HepG2 (cell line): ENCODE measurements around the gene JUND. TPM values are rescaled to one million over a fixed set of nuclear protein-coding genes. Genes with fewer than 3 reads are reported as not detected.

Experiments
- ATAC-seq: fragments of 200-7000 bp; cut with Tn5 transposase; 3 replicates; pipeline ENCODE4 v1.9.1; 2020; ENCODE audit warnings: mild to moderate bottlenecking, moderate library complexity
- BruUV-seq: library from RNA; stranded (reverse); fragments of 400-500 nt; replicated peaks from 2 replicates; lab custom pipeline; 2021; lab: Mats Ljungman, UMichigan
- CTCF ChIA-PET: fragments of 300-600 bp; formaldehyde crosslinking; extraction: SDS; loops from one replicate; lab custom pipeline; 2021; ENCODE audit warnings: low total read pairs, inconsistent platforms, low intra/inter-chr PET ratio; lab: Yijun Ruan, JAX
- POLR2A ChIA-PET: fragments of 350-600 bp; sonication (Branson Sonifier 250); formaldehyde crosslinking; loops from one replicate; lab custom pipeline; 2020; ENCODE audit warnings: antibody characterized with exemption, inconsistent platforms; lab: Yijun Ruan, JAX
- DNase-seq: peaks from one replicate; pipeline ENCODE4 v3.0.0-alpha.2; 2015; ENCODE audit warnings: low spot score
- FAIRE-seq: peaks from 3 replicates; lab custom pipeline; 2011; peaks lifted over from hg19 to GRCh38; lab: Jason Lieb, UNC
- H2AFZ ChIP-seq: one replicate; pipeline ENCODE4 v1.6.1; 2011; ENCODE audit warnings: low read length, inconsistent platforms
- H3K27ac ChIP-seq: fragments of 300-600 bp; 3 replicates; pipeline ENCODE4 v1.8.0; 2011; ENCODE audit warnings: mixed run types, mild to moderate bottlenecking, mixed read lengths, low read length, inconsistent platforms; ENCODE audit not compliant: insufficient read depth; ENCODE audit errors: extremely low read length
- H3K27me3 ChIP-seq, 2 experiments: fragments of 200-600 bp in 1 of 2; 2 replicates in 1 of 2; 3 replicates in 1 of 2; pipeline versions ENCODE4 v1.6.0 to v1.8.0; 2011; ENCODE audit warnings: low read length in 2 of 2, mild to moderate bottlenecking in 2 of 2, moderate library complexity in 2 of 2, inconsistent platforms in 1 of 2; ENCODE audit not compliant: insufficient read depth in 2 of 2, control insufficient read depth in 1 of 2
- H3K36me3 ChIP-seq, 2 experiments: fragments of 200-600 bp in 1 of 2; replicated peaks in 1 of 2; 2 replicates in 1 of 2; 3 replicates in 1 of 2; pipeline versions ENCODE4 v1.5.1 to v1.8.0; 2011; ENCODE audit warnings: low read length in 2 of 2, inconsistent platforms in 1 of 2; ENCODE audit not compliant: insufficient read depth in 2 of 2, control insufficient read depth in 1 of 2
- H3K4me1 ChIP-seq: 2 replicates; pipeline ENCODE4 v1.5.1; 2012; ENCODE audit warnings: low read length, inconsistent platforms; ENCODE audit not compliant: insufficient read depth
- H3K4me2 ChIP-seq: 2 replicates; pipeline ENCODE4 v1.6.0; 2011; ENCODE audit warnings: low read depth, low read length, inconsistent platforms
- H3K4me3 ChIP-seq, 3 experiments: fragments of 200-600 bp in 1 of 3; sonication (generic), shearing (Covaris generic) in 1 of 3; replicated peaks in 1 of 3; 2 replicates each; pipeline ENCODE4 v1.5.1; 2011 to 2016; ENCODE audit warnings: low read length in 3 of 3, inconsistent platforms in 2 of 3, low read depth in 2 of 3, mild to moderate bottlenecking in 2 of 3, control low read depth in 1 of 3, mixed read lengths in 1 of 3; ENCODE audit not compliant: insufficient read depth in 1 of 3
- H3K79me2 ChIP-seq: one replicate; pipeline ENCODE4 v1.6.1; 2011; ENCODE audit warnings: low read length, inconsistent platforms; ENCODE audit not compliant: insufficient read depth
- H3K9ac ChIP-seq: 2 replicates; pipeline ENCODE4 v1.6.0; 2011; ENCODE audit warnings: mild to moderate bottlenecking, low read depth, low read length, inconsistent platforms; ENCODE audit not compliant: insufficient read depth
- H3K9me3 ChIP-seq: 2 replicates; pipeline ENCODE4 v1.5.1; 2012; ENCODE audit warnings: mild to moderate bottlenecking, low read length
- H4K20me1 ChIP-seq: 2 replicates; pipeline ENCODE4 v1.6.0; 2011; ENCODE audit warnings: inconsistent platforms, mild to moderate bottlenecking, low read length, moderate library complexity; ENCODE audit not compliant: insufficient read depth
- NR3C1 ChIP-seq: sonication (generic); formaldehyde crosslinking; IDR thresholded peaks from 2 replicates; pipeline ENCODE4 v1.4.0; 2020; ENCODE audit warnings: missing genetic modification reagents
- SP2 ChIP-seq: sonication (generic); formaldehyde crosslinking; IDR thresholded peaks from 2 replicates; pipeline ENCODE4 v1.5.1; 2020; ENCODE audit warnings: mild to moderate bottlenecking, missing genetic modification reagents
- USF2 ChIP-seq, 2 experiments: sonication (generic) in 1 of 2; formaldehyde crosslinking in 1 of 2; IDR thresholded peaks; 2 replicates each; pipeline versions ENCODE4 v1.5.1 to v1.6.1; 2011 to 2020; ENCODE audit warnings: borderline replicate concordance in 1 of 2, low read depth in 1 of 2, low read length in 1 of 2, mild to moderate bottlenecking in 1 of 2, missing genetic modification reagents in 1 of 2, moderate library complexity in 1 of 2
- ZBTB3 ChIP-seq: sonication (generic); formaldehyde crosslinking; IDR thresholded peaks from 2 replicates; pipeline ENCODE4 v1.4.0; 2020; ENCODE audit warnings: low read depth, mild to moderate bottlenecking, moderate library complexity, missing genetic modification reagents, borderline replicate concordance
- ZNF276 ChIP-seq: sonication (generic); formaldehyde crosslinking; IDR thresholded peaks from 2 replicates; pipeline ENCODE4 v1.4.0; 2020; ENCODE audit warnings: mild to moderate bottlenecking, low read depth, missing genetic modification reagents
- ZNF616 ChIP-seq: sonication (generic); formaldehyde crosslinking; IDR thresholded peaks from 2 replicates; pipeline ENCODE4 v1.5.0; 2020; ENCODE audit warnings: low read depth, mild to moderate bottlenecking, missing genetic modification reagents
- WGBS: methylation state at CpG from one replicate; pipeline ENCODE4 v1.1.6; 2017; ENCODE audit warnings: low lambda C conversion rate; 5-methylcytosine and 5-hydroxymethylcytosine counted together
- in situ Hi-C: cut with HindIII; loops from 2 replicates; pipeline ENCODE4 v1.10.0; 2017; ENCODE audit warnings: low pct_unique_long_range_greater_than_20kb; ENCODE audit not compliant: extremely low pct_ligation_motif_present
- intact Hi-C: fragments of 100-400 bp; cut with micrococcal nuclease; formaldehyde crosslinking; loops from one replicate; pipeline ENCODE4 v1.10.0; 2022; ENCODE audit not compliant: unreplicated experiment
- polyA plus RNA-seq, 8 experiments: library from polyadenylated mRNA; depleted of rRNA in 3 of 8; stranded (reverse) in 7 of 8; unstranded in 1 of 8; fragments of >200 nt; fragmentation: Illumina TruSeq in 4 of 8; extraction: Trizol in 4 of 8; gene quantifications; 2 replicates each; pipeline versions ENCODE4 v1.2.1 to v1.2.3, GENCODE V29; 2011 to 2016; ENCODE audit warnings: low read depth in 4 of 8, missing spikeins in 1 of 8, mixed read lengths in 1 of 8; ENCODE audit not compliant: insufficient read depth in 1 of 8
- total RNA-seq, 5 experiments: library from RNA; depleted of rRNA; stranded (reverse); fragments of >200 nt; fragmentation: Illumina TruSeq; extraction: Trizol; gene quantifications; 2 replicates each; pipeline ENCODE4 v1.2.3, GENCODE V29; 2016; ENCODE audit warnings: low read depth in 1 of 5
- TF ChIP-seq, protein P1 (sequence below): sonication (generic); formaldehyde crosslinking; IDR thresholded peaks from 2 replicates; pipeline ENCODE4 v1.4.0; 2020; ENCODE audit warnings: missing genetic modification reagents
- TF ChIP-seq, protein P2 (sequence below): sonication (generic); formaldehyde crosslinking; IDR thresholded peaks from 2 replicates; pipeline ENCODE4 v1.4.0; 2020; ENCODE audit warnings: missing genetic modification reagents
- TF ChIP-seq, protein P3 (sequence below): IDR thresholded peaks from 2 replicates; pipeline ENCODE4 v1.6.1; 2016; ENCODE audit warnings: missing compliant biosample characterization, missing genetic modification reagents, borderline replicate concordance

Gene JUND
- total and polyA plus RNA-seq, 2 of the 13 experiments (the other 11 are each of a cell fraction or from before 2014, with no cell fraction given): 41.2 to 59.8 TPM

DNA sequence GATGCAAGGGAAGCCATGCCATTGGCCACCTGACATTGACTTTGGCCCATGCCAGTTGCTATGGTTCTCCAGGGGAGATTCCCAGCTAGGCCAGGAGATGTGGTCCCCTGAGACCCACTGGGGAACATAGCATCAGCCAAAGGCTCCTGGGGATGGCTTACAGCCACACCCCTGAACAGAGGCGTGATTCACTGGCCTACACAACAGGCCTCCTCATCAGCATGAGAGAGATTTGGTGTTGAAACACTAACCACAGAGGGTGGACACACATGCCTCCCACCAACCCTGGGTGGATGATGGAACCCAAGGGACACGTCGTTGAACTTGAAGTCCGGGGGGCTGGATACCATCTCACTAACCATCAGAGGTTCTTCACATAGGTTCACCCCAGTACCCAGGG lies 21.5 kb downstream of the JUND start (continued):
- TF ChIP-seq, protein P1, sequence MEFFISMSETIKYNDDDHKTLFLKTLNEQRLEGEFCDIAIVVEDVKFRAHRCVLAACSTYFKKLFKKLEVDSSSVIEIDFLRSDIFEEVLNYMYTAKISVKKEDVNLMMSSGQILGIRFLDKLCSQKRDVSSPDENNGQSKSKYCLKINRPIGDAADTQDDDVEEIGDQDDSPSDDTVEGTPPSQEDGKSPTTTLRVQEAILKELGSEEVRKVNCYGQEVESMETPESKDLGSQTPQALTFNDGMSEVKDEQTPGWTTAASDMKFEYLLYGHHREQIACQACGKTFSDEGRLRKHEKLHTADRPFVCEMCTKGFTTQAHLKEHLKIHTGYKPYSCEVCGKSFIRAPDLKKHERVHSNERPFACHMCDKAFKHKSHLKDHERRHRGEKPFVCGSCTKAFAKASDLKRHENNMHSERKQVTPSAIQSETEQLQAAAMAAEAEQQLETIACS (CRISPR knock-in tag): no peak
- TF ChIP-seq, protein P2, sequence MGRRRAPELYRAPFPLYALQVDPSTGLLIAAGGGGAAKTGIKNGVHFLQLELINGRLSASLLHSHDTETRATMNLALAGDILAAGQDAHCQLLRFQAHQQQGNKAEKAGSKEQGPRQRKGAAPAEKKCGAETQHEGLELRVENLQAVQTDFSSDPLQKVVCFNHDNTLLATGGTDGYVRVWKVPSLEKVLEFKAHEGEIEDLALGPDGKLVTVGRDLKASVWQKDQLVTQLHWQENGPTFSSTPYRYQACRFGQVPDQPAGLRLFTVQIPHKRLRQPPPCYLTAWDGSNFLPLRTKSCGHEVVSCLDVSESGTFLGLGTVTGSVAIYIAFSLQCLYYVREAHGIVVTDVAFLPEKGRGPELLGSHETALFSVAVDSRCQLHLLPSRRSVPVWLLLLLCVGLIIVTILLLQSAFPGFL (CRISPR knock-in tag): no peak

DNA sequence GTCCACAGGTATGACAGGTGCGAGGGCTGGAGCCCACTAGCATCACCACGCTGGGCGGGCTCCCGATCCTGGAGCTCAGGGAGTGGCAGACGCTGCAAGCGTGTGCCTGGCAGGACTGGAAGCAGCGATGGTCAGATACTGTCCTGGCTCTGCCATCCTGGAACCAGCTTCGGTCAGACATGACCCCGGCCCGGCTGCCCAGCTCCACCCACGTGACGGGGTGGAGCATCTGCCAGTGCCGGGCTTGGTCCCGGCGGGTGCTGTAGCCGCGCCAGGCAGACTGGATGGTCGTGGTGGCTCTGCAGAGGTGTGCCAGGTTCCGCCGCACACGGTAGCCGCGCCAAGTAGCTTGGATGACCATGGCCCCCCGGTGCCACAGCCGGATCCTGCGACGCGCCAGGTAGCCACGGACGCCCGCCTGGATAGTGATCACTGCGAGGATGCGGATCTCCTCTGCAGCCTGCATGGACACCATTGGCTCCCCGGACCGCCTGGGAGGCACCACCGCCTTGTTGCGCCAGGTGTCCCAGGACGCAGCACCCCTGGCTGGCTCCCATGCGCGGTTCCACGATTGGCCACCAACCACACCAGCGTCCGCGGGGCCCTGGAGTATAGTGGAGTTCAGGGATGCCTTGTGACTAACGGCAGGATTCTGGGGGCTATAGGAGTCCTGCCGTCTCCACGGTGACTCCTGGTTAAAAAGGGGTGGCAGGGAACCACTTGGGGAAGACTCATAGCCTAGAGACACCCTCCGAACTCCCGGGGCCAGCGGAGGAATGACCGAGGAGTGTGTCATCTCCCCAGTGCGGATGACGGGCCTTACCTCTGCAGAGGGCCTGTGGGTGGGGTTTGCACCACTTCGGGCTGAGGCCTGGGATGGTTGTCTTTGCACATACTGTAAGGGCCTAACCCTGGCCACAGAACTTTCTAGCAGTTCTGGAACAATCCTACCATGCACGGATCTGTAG lies 23.6 kb downstream of the JUND start:
- no peaks in the 10 kb centered on the region for H3K36me3 ChIP-seq
- FAIRE-seq (no peak), DNase-seq (no peak), ATAC-seq (no peak)
- no peaks in the 10 kb centered on the region for H3K9me3 ChIP-seq
- H4K20me1 ChIP-seq: no peaks in the 10 kb centered on the region
- no peak overlapping the region for H3K9ac ChIP-seq
- H3K27ac ChIP-seq: no peak overlapping the region
- CTCF ChIA-PET: no interaction called here
- H3K79me2 ChIP-seq: no peaks in the 10 kb centered on the region
- WGBS: 62% methylated on average over 13 of the region's 55 CpGs
- BruUV-seq: no TSS peak
- in situ Hi-C loops: no loop called here
- H3K27me3 ChIP-seq: peaks cover 5 to 33% of the 10 kb centered on the region in 2 experiments; a peak in 4 of 5 replicates
- TF ChIP-seq ZBTB3 (CRISPR knock-in tag): no peak
- TF ChIP-seq, protein P3, sequence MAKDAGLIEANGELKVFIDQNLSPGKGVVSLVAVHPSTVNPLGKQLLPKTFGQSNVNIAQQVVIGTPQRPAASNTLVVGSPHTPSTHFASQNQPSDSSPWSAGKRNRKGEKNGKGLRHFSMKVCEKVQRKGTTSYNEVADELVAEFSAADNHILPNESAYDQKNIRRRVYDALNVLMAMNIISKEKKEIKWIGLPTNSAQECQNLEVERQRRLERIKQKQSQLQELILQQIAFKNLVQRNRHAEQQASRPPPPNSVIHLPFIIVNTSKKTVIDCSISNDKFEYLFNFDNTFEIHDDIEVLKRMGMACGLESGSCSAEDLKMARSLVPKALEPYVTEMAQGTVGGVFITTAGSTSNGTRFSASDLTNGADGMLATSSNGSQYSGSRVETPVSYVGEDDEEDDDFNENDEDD (CRISPR knock-in tag): no peak
- TF ChIP-seq USF2 (IDR thresholded peaks at IDR 0.05; ENCODE audit: low read depth, low read length): no peak
- TF ChIP-seq USF2 (CRISPR knock-in tag; IDR thresholded peaks at IDR 0.05; ENCODE audit: borderline replicate concordance): no peak
- TF ChIP-seq NR3C1 (CRISPR knock-in tag): no peak
- no peak for TF ChIP-seq ZNF616 (CRISPR knock-in tag)
- no peak for TF ChIP-seq SP2 (CRISPR knock-in tag)
- TF ChIP-seq ZNF276 (CRISPR knock-in tag): no peak
- H3K4me3 ChIP-seq: no peak overlapping the region
- intact Hi-C loops: no loop called here
- peaks cover 21% of the 10 kb centered on the region for H3K4me1 ChIP-seq
- H3K4me2 ChIP-seq: no peak overlapping the region
- POLR2A ChIA-PET: no interaction called here
- H2AFZ ChIP-seq: no peak overlapping the region
